ENCODE results near the gene C12orf56. TPM values are rescaled to one million over a fixed set of nuclear protein-coding genes. Genes with fewer than 3 reads are reported as not detected.
A peak's percentile ranks its signal among the peaks of the same experiment; 100 is the strongest.
"Not testable (repeated sequence)": the region's sequence is repeated elsewhere in the genome, so short reads cannot be mapped to it uniquely, and the experiment has no call there.

C12orf56 gene
- total and polyA plus RNA-seq, 5 experiments from 2014 or later, result 0.08 TPM; not detected in 4

GRCh38 chr12:64218597-64218996 lies 172.0 kb downstream of the C12orf56 start:
- no peak for DNase-seq
- Mint-ChIP-seq H3K4me3 (peak overlapping the region; percentile 11 to 61 (median 42)), H3K27ac (peak overlapping the region in 7 of 10 donors; percentile 16 to 81 (median 47)), H3K9me3 (no peaks in the 10 kb centered on the region), H3K4me1 (peaks cover 22 to 54% (median 41%) of the 10 kb centered on the region in 4 donors), H3K36me3 (peaks cover 5 to 19% (median 14%) of the 10 kb centered on the region in 3 donors), H3K27me3 (no peaks in the 10 kb centered on the region)
- ATAC-seq, result no peak
- POLR2A ChIA-PET, result interaction anchor here (0.7 kb wide), 1 partner anchor 291 kb away, joined by 5 read pairs; no protein-coding TSS in a partner anchor

GRCh38 chr12:64217643-64218042 lies 172.9 kb downstream of the C12orf56 start:
- peaks cover 23 to 47% (median 38%) of the 10 kb centered on the region in 4 donors for H3K4me1 Mint-ChIP-seq
- H3K27me3 Mint-ChIP-seq, POLR2A ChIA-PET, ATAC-seq, H3K9me3 Mint-ChIP-seq, DNase-seq: not testable (repeated sequence)
- peaks cover 12 to 28% (median 18%) of the 10 kb centered on the region in 3 donors for H3K36me3 Mint-ChIP-seq
- peak overlapping the region in 2 of 10 donors; percentile 3 to 57 for H3K27ac Mint-ChIP-seq
- H3K4me3 Mint-ChIP-seq, result peak overlapping the region in 2 of 10 donors; percentile 5 to 28

GRCh38 chr12:64216239-64216638 lies 174.3 kb downstream of the C12orf56 start:
- Mint-ChIP-seq H3K27me3 (no peaks in the 10 kb centered on the region), H3K4me1 (peaks cover 17 to 35% (median 28%) of the 10 kb centered on the region in 4 donors)
- DNase-seq, result no peak

More at GRCh38 chr12:64216239-64216638, 174.3 kb downstream of the C12orf56 start:
- Mint-ChIP-seq H3K27ac (no peak overlapping the region), H3K4me3 (no peak overlapping the region), H3K9me3 (no peaks in the 10 kb centered on the region), H3K36me3 (peaks cover 19 to 41% (median 27%) of the 10 kb centered on the region in 3 donors)
- POLR2A ChIA-PET, result interaction anchor here (1.1 kb wide), 1 partner anchor 14 kb away, joined by 3 read pairs; no protein-coding TSS in a partner anchor
- no peak for ATAC-seq

Other genes starting within 250 kb of the C12orf56 start
- gene KICS2, start 168.5 kb downstream of the C12orf56 start, total RNA-seq, result 10 to 100 TPM; 24.4 to 25.3 TPM
- gene KICS2, start 168.5 kb downstream of the C12orf56 start, polyA plus RNA-seq, result 10 to 100 TPM in 2 of 3 donors, 1 to 10 TPM in 1; 9.8 to 14.3 (median 10.5) TPM
- gene XPOT, start 13.6 kb upstream of the C12orf56 start, total RNA-seq, result 100 to 1,000 TPM; 100 to 106 TPM
- 10 to 100 TPM; 23.6 to 35.8 (median 32.1) TPM for gene XPOT, start 13.6 kb upstream of the C12orf56 start, polyA plus RNA-seq
- gene TBK1, start 61.4 kb upstream of the C12orf56 start, total RNA-seq, result 10 to 100 TPM; 12.4 to 15.2 TPM
- 1 to 10 TPM; 6.1 to 9.7 (median 6.6) TPM for gene TBK1, start 61.4 kb upstream of the C12orf56 start, polyA plus RNA-seq
- gene RASSF3, start 219.7 kb upstream of the C12orf56 start, total RNA-seq, result 100 to 1,000 TPM; 172 to 177 TPM
- gene RASSF3, start 219.7 kb upstream of the C12orf56 start, polyA plus RNA-seq, result 1 to 10 TPM; 5.5 to 7.8 (median 5.7) TPM